ENCODE measurements around the gene TPM4. TPM values are rescaled to one million over a fixed set of nuclear protein-coding genes. Genes with fewer than 3 reads are reported as not detected.

Gene TPM4
- total RNA-seq, 2 experiments from 2014 or later, result 182 to 185 TPM

DNA sequence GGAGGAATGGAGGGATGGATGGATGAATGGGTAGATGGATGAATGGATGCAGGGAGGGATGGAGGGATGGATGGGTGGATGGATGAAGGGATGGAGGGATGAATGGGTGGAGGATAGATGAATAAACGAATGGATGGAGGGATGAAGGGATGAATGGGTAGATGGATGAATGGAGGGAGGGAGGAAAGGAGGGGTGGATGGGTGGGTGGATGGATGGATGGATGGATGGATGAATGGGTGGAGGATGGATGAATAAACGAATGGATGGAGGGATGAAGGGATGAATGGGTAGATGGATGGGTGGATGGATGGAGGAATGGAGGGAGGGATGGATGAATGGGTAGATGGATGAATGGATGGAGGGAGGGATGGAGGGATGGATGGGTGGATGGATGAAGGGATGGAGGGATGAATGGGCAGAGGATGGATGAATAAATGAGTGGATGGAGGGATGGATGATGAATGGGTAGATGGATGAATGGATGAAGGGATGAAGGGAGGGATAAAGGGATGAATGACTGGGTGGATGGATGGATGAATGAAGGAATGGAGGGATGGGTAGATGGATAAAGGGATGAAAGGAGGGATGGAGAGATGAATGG is 33.0 kb upstream of the TPM4 start:
- Histone ChIP-seq H3K4me1 (ENCODE audit: insufficient read depth, low read length) (peaks cover 10% of the 10 kb centered on the region), H3K27me3 (ENCODE audit: control insufficient read depth in 1 of 2, insufficient read depth in 2 of 2, low read length in 2 of 2) (no peaks in the 10 kb centered on the region), H3K4me3 (ENCODE audit: low read length) (no peak overlapping the region), H3K27ac (ENCODE audit: low read depth in 1 of 2, low read length in 2 of 2) (no peak overlapping the region), H3K36me3 (ENCODE audit: insufficient read depth, low read length) (no peaks in the 10 kb centered on the region), H3K9me3 (ENCODE audit: control insufficient read depth in 1 of 2, insufficient read depth in 1 of 2, low read length in 2 of 2) (no peaks in the 10 kb centered on the region)
- intact Hi-C loops (cut with DNase I, micrococcal nuclease), result loop anchor here (5.0 kb wide), 3 partner anchors 34 to 416 kb away; partner anchors contain the start of gene TPM4 (in 1 of the 2)
- no peak for DNase-seq
- Mint-ChIP-seq H3K27me3 (no peaks in the 10 kb centered on the region), H3K27ac (no peak overlapping the region), H3K4me3 (no peak overlapping the region), H3K36me3 (ENCODE audit: low read depth) (no peaks in the 10 kb centered on the region), H3K9me3 (no peaks in the 10 kb centered on the region), H3K4me1 (ENCODE audit: low read depth) (peaks cover 5% of the 10 kb centered on the region)
- ChIA-PET CTCF (interaction anchor here (3.1 kb wide), 1 partner anchor 68 kb away, joined by 19 read pairs; the partner anchor contains the start of gene RAB8A), POLR2A (no interaction called here)
- TF ChIP-seq, protein P1, sequence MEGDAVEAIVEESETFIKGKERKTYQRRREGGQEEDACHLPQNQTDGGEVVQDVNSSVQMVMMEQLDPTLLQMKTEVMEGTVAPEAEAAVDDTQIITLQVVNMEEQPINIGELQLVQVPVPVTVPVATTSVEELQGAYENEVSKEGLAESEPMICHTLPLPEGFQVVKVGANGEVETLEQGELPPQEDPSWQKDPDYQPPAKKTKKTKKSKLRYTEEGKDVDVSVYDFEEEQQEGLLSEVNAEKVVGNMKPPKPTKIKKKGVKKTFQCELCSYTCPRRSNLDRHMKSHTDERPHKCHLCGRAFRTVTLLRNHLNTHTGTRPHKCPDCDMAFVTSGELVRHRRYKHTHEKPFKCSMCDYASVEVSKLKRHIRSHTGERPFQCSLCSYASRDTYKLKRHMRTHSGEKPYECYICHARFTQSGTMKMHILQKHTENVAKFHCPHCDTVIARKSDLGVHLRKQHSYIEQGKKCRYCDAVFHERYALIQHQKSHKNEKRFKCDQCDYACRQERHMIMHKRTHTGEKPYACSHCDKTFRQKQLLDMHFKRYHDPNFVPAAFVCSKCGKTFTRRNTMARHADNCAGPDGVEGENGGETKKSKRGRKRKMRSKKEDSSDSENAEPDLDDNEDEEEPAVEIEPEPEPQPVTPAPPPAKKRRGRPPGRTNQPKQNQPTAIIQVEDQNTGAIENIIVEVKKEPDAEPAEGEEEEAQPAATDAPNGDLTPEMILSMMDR (IDR thresholded peaks at IDR 0.05), result no peak
- ATAC-seq (ENCODE audit: poor library complexity), result no peak

DNA sequence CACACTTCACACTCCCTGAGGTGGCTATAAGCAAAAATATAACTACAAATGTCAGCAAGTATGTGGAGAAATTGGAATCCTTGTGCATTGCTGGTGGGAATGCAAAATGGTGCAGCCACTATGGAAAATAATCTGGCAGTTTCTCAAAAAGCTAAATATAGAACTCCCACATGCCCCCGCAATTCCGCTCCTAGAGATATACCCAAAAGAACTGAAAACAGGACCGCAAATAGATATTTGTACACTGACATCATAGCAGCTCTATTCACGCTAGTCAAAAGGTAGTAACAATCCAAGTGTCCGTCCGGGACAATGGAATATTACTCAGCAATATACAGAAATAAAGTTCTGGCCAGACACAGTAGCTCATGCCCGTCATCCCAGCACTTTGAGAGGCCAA is 31.5 kb upstream of the TPM4 start:
- TF ChIP-seq, protein P1 (IDR thresholded peaks at IDR 0.05), result no peak
- intact Hi-C loops (cut with DNase I, micrococcal nuclease), result loop anchor here (5.0 kb wide), 3 partner anchors 33 to 417 kb away; partner anchors contain the start of gene TPM4 (in 1 of the 2)
- Histone ChIP-seq H3K27ac (ENCODE audit: low read depth in 1 of 2, low read length in 2 of 2) (no peak overlapping the region), H3K27me3 (ENCODE audit: control insufficient read depth in 1 of 2, insufficient read depth in 2 of 2, low read length in 2 of 2) (no peaks in the 10 kb centered on the region), H3K36me3 (ENCODE audit: insufficient read depth, low read length) (no peaks in the 10 kb centered on the region), H3K4me3 (ENCODE audit: low read length) (no peak overlapping the region), H3K9me3 (ENCODE audit: control insufficient read depth in 1 of 2, insufficient read depth in 1 of 2, low read length in 2 of 2) (no peaks in the 10 kb centered on the region), H3K4me1 (ENCODE audit: insufficient read depth, low read length) (peaks cover 10% of the 10 kb centered on the region)
- ChIA-PET POLR2A (no interaction called here), CTCF (interaction anchor here (1.0 kb wide), 1 partner anchor 66 kb away, joined by 6 read pairs; no protein-coding TSS in a partner anchor)
- Mint-ChIP-seq H3K4me1 (ENCODE audit: low read depth) (peaks cover 5% of the 10 kb centered on the region), H3K4me3 (no peak overlapping the region), H3K36me3 (ENCODE audit: low read depth) (no peaks in the 10 kb centered on the region), H3K9me3 (no peaks in the 10 kb centered on the region), H3K27ac (no peak overlapping the region), H3K27me3 (no peaks in the 10 kb centered on the region)
- DNase-seq (no peak), ATAC-seq (ENCODE audit: poor library complexity) (no peak)

DNA sequence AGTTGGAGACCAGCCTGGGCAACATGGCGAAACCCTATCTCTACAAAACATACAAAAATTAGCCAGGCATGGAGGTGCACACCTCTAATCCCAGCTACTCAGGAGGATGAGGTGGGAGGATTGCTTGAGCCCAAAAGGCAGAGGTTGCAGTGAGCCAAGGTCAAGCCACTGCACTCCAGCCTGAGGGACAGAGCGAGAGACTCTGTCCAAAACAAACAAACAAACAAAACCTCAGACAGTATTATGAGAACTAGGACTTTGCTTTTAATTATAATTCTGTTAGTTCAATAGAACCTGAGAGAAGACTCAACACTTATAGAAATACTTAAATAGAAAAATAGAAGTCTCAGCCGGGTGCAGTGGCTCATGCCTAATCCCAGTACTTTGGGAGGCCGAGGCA is 31.1 kb upstream of the TPM4 start:
- POLR2A ChIA-PET, result no interaction called here
- TF ChIP-seq, protein P1 (IDR thresholded peaks at IDR 0.05), result no peak
- no peaks in the 10 kb centered on the region for H3K27me3 Mint-ChIP-seq
- no peaks in the 10 kb centered on the region for H3K9me3 ChIP-seq (ENCODE audit: control insufficient read depth in 1 of 2, insufficient read depth in 1 of 2, low read length in 2 of 2)
- no peaks in the 10 kb centered on the region for H3K27me3 ChIP-seq (ENCODE audit: control insufficient read depth in 1 of 2, insufficient read depth in 2 of 2, low read length in 2 of 2)
- no peak overlapping the region for H3K4me3 ChIP-seq (ENCODE audit: low read length)
- ATAC-seq (ENCODE audit: poor library complexity) (no peak), DNase-seq (no peak)
- H3K36me3 ChIP-seq (ENCODE audit: insufficient read depth, low read length), result no peaks in the 10 kb centered on the region
- H3K4me1 ChIP-seq (ENCODE audit: insufficient read depth, low read length), result peaks cover 10% of the 10 kb centered on the region
- H3K9me3 Mint-ChIP-seq, result no peaks in the 10 kb centered on the region
- H3K36me3 Mint-ChIP-seq (ENCODE audit: low read depth), result no peaks in the 10 kb centered on the region
- no peak overlapping the region for H3K27ac ChIP-seq (ENCODE audit: low read depth in 1 of 2, low read length in 2 of 2)
- intact Hi-C loops (cut with DNase I, micrococcal nuclease), result no loop called here
- no peak overlapping the region for H3K4me3 Mint-ChIP-seq
- H3K4me1 Mint-ChIP-seq (ENCODE audit: low read depth), result peaks cover 5% of the 10 kb centered on the region
- CTCF ChIA-PET, result no interaction called here
- no peak overlapping the region for H3K27ac Mint-ChIP-seq

Measured in CD4-positive, alpha-beta T cell (primary cell).